HG03108 (cell line): Measurements from ENCODE around the gene PREX1.
"Not testable (repeated sequence)": the region's sequence is repeated elsewhere in the genome, so short reads cannot be mapped to it uniquely, and the experiment has no call there.

Experiments
- ATAC-seq: cut with Tn5 transposase; IDR thresholded peaks from one replicate; pipeline ENCODE4 v1.9.1; 2021; ENCODE audit warnings: moderate library complexity; ENCODE audit not compliant: unreplicated experiment

Gene PREX1

GRCh38 chr20:48826883-48827771 lies 672 bp downstream of the PREX1 start:
- no peak for ATAC-seq

GRCh38 chr20:48826480-48826879 lies 1.3 kb downstream of the PREX1 start:
- ATAC-seq = not testable (repeated sequence)

DNA sequence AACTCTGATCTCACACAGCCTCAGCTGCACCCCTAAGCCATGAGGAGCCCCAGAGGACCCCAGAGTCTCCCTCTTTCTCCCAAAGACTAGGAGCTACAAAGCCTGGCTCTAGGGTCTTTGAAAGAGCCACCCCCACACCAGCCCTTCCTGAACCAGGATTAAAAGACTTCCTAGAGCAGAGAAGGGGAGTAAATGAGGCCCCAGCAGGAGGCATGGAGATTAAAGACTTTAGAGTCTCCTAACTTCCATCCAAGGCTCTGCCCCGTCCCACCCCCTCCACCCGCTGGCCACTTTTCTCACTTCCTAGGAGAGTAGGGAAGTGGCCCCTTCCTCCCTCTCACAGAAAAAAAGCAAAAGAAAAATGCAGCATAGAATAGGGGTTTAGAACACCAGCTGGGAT lies 1.7 kb downstream of the PREX1 start:
- ATAC-seq = no peak

DNA sequence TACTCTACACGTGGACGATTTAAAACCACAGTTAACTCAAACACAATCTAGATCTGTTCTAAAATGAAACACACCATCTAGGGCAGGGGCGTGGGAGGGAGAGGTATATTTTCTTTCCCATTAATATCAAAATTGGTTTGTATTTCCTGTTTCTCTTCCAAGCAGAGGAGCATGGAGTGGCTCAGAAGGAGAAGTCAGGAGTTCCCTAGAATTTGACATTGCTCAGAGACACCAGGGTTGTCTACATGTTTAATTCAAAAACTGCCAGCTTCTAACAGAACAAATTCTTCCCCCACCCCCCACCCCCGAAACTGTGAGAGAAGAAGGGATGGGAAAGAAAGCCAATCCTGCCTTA lies 2.3 kb downstream of the PREX1 start:
- ATAC-seq = no peak

- ATAC-seq = no peak
These were observed 2.8 kb downstream of the PREX1 start for GRCh38 chr20:48824830-48825565.

DNA sequence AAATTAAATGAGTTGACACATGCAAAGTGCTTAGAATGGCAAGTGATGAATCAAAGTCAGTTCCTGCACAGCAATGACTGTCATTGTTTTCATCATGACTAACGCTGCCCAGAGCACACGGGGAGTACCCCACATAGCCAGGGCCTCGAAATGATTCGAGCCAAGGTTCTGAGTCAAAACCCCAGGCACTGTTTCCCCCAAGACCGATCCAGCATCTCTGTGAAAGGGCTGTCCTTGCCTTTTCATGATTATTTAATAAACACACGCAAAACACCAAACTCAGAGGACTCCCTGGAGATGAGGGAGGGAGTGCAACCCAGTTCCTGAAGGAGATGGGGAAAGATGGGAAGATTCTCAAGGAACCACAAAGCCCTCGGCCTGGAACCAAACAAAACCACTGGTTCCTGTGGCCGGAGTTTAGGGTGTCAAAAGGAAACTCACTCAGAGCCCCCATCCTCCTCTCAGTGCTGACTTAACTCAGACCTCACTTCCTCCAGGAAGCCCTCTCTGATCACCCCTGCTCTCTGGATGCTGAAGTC lies 3.8 kb downstream of the PREX1 start:
- peak; percentile 23 for ATAC-seq

GRCh38 chr20:48823476-48823875 lies 4.3 kb downstream of the PREX1 start:
- no peak for ATAC-seq

DNA sequence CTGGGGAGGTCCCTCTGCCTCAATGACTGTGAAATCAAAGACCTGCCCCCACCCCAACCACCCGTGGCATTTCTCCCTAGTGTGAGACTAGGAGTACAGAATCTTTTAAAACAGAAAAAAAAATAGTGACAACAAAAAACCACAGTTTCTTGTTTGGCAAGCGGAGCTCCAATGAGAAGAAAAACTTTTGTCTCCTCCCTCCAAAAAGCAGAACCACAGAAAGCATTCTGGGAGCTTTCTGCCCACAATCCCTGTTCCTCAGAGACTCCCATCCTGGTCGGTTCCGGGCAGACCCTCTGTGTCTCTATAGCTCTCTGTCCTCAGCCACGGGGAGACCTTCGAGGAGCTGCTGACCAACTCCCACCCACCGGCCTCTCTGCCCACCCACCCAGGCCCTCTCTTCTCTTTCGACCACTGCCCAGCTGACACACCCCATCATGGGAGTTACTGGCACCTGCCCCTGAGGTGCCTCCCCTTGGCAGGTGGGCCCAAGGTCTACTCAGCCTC lies 4.9 kb downstream of the PREX1 start:
- no peak for ATAC-seq

DNA sequence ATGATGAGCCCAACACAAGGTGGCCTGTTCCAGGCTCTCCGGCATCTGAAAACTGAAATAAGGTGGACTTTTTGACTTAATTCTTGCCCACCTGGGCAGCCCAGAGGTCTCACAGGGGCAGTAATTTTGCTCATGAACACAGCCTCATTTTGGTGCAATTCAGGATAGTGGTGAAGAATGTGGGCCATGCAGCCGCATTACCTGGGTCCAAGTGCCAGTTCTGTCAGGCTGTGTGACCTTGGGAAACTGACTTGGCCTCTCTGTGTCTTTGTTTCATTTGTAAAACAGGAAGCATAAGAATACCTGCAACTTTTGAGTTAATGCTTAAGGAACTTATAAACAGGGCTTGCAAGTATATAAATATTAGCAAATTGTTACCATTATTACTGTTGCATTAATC lies 5.6 kb downstream of the PREX1 start:
- ATAC-seq = no peak

- no peak for ATAC-seq
These were observed 6.4 kb downstream of the PREX1 start for GRCh38 chr20:48821261-48821920.

DNA sequence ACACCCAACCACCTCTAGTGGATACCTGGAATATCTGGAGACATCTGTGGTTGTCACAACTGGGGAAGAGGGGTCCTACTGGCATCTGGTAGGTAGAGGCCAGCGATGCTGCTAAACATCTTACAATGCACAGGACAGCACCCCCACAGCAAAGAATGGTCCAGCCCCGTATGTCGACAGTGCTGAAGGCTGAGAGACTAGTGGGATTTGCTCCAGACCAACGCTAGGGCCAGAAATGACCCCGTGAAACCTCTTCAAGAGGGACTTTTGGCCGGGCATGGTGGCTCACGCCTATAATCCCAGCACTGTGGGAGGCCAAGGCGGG lies 7.2 kb downstream of the PREX1 start:
- ATAC-seq = no peak

GRCh38 chr20:48819821-48820648 lies 7.8 kb downstream of the PREX1 start:
- no peak for ATAC-seq

DNA sequence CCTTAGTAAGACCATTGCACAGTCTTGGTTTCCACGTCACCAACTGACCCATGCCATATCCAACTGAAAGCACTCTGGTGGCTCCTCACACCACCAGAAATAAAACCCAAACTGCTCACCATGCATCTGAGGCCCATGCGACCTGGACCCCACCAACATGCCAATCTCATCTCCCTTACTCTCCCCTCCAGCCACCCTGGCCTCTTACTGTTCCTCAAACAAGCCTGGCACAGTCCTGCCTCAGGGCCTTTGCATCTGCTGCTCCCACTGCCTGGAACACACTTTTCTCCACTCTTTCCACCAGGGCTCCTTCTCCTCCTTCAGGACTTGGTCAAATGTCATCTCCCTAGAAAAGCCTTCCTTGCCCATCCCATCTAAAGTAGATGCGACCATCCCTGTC lies 8.7 kb downstream of the PREX1 start:
- no peak for ATAC-seq

- ATAC-seq = peak; percentile 55
These were observed 9.3 kb downstream of the PREX1 start for GRCh38 chr20:48818481-48818987.

- no peak for ATAC-seq
These were observed 9.8 kb downstream of the PREX1 start for GRCh38 chr20:48818031-48818370.

DNA sequence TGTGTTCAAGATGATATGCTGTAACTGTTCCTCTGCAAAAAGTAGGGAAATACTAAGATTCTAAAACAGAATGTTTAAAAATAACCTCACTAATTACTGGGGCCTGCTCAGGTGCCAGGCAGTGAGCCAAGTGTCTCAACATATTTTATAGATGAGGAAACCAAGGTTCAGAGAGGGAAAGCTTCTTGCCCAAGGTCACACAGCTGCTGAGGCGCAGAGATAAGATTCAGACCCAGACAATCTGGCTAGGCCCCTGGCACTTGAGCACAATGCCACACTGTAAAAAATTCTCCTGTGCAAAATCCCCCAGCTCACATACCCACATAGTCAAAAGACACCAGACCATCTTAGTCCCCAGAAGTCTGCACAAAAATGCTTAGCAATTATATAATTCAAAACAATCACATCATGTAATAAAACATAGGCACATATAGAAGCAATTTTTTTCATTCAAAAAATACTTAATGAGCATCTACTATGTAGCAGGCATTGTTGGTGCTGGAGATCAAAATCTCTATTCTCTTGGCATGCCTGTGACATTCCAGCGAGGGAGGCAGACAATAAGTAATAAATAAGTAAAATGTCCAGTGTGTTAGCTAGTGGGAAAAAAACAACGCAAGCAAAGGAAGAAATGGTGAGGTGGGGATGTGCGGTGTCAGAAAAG lies 10.3 kb downstream of the PREX1 start:
- ATAC-seq = no peak

DNA sequence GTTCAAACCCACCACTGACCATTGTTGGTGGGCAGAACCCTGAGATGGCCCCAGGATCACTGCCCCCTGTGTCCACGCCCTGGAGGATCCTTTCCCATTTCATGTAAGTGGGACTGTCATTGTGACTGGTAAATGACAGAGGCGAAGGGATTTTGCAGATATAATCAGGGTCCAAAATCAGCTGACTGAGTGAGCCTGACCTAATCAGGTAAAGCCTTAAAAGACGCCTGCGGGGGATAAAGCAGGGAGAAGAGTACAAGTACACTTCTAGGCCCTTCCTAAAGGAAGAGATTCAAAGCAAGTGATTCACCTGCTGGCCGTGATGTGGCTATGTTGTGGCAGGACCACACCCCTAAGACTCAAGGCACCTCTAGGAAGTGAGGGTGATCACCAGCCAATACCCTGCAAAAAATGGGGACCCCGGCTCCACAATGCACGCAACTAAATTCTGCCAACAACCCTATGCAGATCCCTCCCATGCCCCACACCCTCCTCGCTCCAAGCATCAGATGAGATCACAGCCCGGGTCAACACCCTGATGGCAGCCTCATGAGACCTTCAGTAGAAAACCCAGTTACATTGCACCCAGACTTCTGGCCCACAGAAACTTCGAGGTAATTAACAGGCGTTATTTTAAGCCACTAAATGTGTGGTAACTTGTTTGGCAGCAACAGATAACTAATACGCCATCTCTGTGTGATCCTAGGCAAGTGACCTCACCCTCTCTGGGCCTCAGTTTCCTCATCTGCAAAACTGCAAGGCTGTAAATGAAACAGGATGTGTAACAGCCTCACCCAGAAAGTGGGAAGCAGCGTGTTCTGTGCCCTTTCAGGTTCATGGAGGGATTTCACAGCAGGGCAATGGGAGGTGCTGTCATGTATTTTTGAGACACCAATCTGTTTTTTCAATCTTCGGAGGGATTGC lies 11.3 kb downstream of the PREX1 start:
- no peak for ATAC-seq

GRCh38 chr20:48815537-48815936 lies 12.3 kb downstream of the PREX1 start:
- no peak for ATAC-seq

GRCh38 chr20:48814633-48815032 lies 13.2 kb downstream of the PREX1 start:
- no peak for ATAC-seq
